Lung (tissue), 12 donors: Measurements from ENCODE around the gene ADAP1. TPM values are rescaled to one million over a fixed set of nuclear protein-coding genes. Genes with fewer than 3 reads are reported as not detected.

Experiments
- ATAC-seq: fragments of 200-7000 bp; cut with Tn5 transposase; one replicate; pipeline ENCODE4 v1.9.1; 2020; ENCODE audit warnings: moderate number of reproducible peaks; ENCODE audit not compliant: insufficient read depth, low FRiP score
- DNase-seq, 3 donors: peaks; one replicate each; pipeline ENCODE4 v3.0.0-alpha.2; 2013 to 2017
- H3K27ac ChIP-seq, 2 donors: one replicate each; pipeline ENCODE4 v1.5.1; 2013; ENCODE audit warnings: mild to moderate bottlenecking in 2 of 2, moderate library complexity in 2 of 2, control low read depth in 1 of 2, inconsistent platforms in 1 of 2, low read depth in 1 of 2, low read length in 1 of 2
- H3K27me3 ChIP-seq, 3 donors: one replicate each; pipeline ENCODE4 v1.5.1; 2013; ENCODE audit warnings: low read length in 2 of 3; ENCODE audit not compliant: control insufficient read depth in 3 of 3, insufficient read depth in 3 of 3
- H3K36me3 ChIP-seq, 4 donors: one replicate each; pipeline ENCODE4 v1.5.1; 2013; ENCODE audit warnings: low read length in 4 of 4, mild to moderate bottlenecking in 1 of 4, moderate library complexity in 1 of 4; ENCODE audit not compliant: control insufficient read depth in 4 of 4, insufficient read depth in 4 of 4
- H3K4me1 ChIP-seq, 5 donors: one replicate each; pipeline ENCODE4 v1.5.1; 2013; ENCODE audit warnings: low read length in 5 of 5, mild to moderate bottlenecking in 2 of 5, moderate library complexity in 1 of 5; ENCODE audit not compliant: control insufficient read depth in 5 of 5, insufficient read depth in 5 of 5
- H3K4me3 ChIP-seq: one replicate; pipeline ENCODE4 v1.5.1; 2013; ENCODE audit warnings: mild to moderate bottlenecking, control low read depth, moderate library complexity
- H3K9ac ChIP-seq, 2 donors: one replicate each; pipeline ENCODE4 v1.5.1; 2013; ENCODE audit warnings: low read length in 2 of 2, control low read depth in 1 of 2; ENCODE audit not compliant: insufficient read depth in 1 of 2
- H3K9me3 ChIP-seq, 4 donors: one replicate each; pipeline ENCODE4 v1.5.1; 2013; ENCODE audit warnings: low read length in 3 of 4, mild to moderate bottlenecking in 1 of 4, moderate library complexity in 1 of 4; ENCODE audit not compliant: control insufficient read depth in 4 of 4, insufficient read depth in 3 of 4
- CTCF ChIP-seq: IDR thresholded peaks from 2 replicates; pipeline ENCODE4 v1.5.1; 2012; ENCODE audit warnings: mild to moderate bottlenecking; ENCODE audit errors: control extremely low read depth, extremely low read depth
- WGBS, 2 donors: extraction: QIAGEN DNeasy Blood & Tissue Kit; methylation state at CpG; one replicate each; pipeline ENCODE4 v1.1.7; 2013; 5-methylcytosine and 5-hydroxymethylcytosine counted together
- polyA plus RNA-seq, 2 donors: library from polyadenylated mRNA; stranded (reverse); fragments of 200-250 nt; gene quantifications; one replicate each; pipeline ENCODE4 v1.2.1, GENCODE V29; 2013
- total RNA-seq, 2 donors: library from RNA; depleted of rRNA in 1 of 2; stranded (reverse); fragments of >200 nt in 1 of 2; gene quantifications; one replicate each; pipeline ENCODE4 v1.2.1, GENCODE V29; 2014 to 2021
- donor health status: control.
- donor health status: control.
- donor health status: Bipolar disorder and iron deficiency.
- donor health status: healthy.
- donor health status: DM: yes; HTN: yes; CAD: no.

Gene ADAP1
- total and polyA plus RNA-seq, 4 donors, result 11.5 to 39.0 (median 32.6) TPM

- WGBS, 2 donors, result 14% methylated on average over 47 of the region's 47 CpGs
- H3K36me3 ChIP-seq, result peaks cover 0 to 9% (median 6%) of the 10 kb centered on the region in 4 donors
- H3K9ac ChIP-seq, result peak overlapping the region; percentile 55 to 67
- DNase-seq (peak in 2 of 3 donors; percentile 18 to 32), ATAC-seq (no peak)
- no peak for TF ChIP-seq CTCF
- H3K9me3 ChIP-seq, result no peaks in the 10 kb centered on the region
- H3K4me3 ChIP-seq, result peak overlapping the region; percentile 92
- H3K27me3 ChIP-seq, result no peaks in the 10 kb centered on the region
- H3K4me1 ChIP-seq, result peaks cover 5 to 14% (median 11%) of the 10 kb centered on the region in 5 donors
- H3K27ac ChIP-seq, result peak overlapping the region; percentile 4 to 87
Measured at GRCh38 chr7:877312-878232, 76.9 kb downstream of the ADAP1 start.

- H3K27ac ChIP-seq, result peak overlapping the region; percentile 87 to 95
- H3K9ac ChIP-seq, result peak overlapping the region; percentile 55
- no peaks in the 10 kb centered on the region for H3K9me3 ChIP-seq
- H3K27me3 ChIP-seq, result no peaks in the 10 kb centered on the region
- H3K4me1 ChIP-seq, result peaks cover 4 to 14% (median 11%) of the 10 kb centered on the region in 5 donors
- 1 to 2% methylated on average over 15 to 26 of the region's 26 CpGs for WGBS, 2 donors
- TF ChIP-seq CTCF, result no peak
- H3K36me3 ChIP-seq, result peaks cover 0 to 15% (median 12%) of the 10 kb centered on the region in 4 donors
- DNase-seq, result no peak
- peak overlapping the region; percentile 92 for H3K4me3 ChIP-seq
- no peak for ATAC-seq
Measured at GRCh38 chr7:876972-877311, 77.5 kb downstream of the ADAP1 start.

- Histone ChIP-seq H3K4me1 (peaks cover 4 to 14% (median 11%) of the 10 kb centered on the region in 5 donors), H3K27ac (peak within 1 kb of the TSS; percentile 87 to 95), H3K27me3 (no peaks in the 10 kb centered on the region), H3K9ac (peak within 1 kb of the TSS; percentile 55), H3K4me3 (peak within 1 kb of the TSS; percentile 92), H3K36me3 (peaks cover 0 to 13% (median 11%) of the 10 kb centered on the region in 4 donors), H3K9me3 (no peaks in the 10 kb centered on the region)
- ATAC-seq, result peak; percentile 86
- peak; percentile 93 to 98 (median 97) for DNase-seq
- WGBS, 2 donors, result 0 to 1% methylated on average over 94 to 129 of the region's 129 CpGs
- TF ChIP-seq CTCF, result no peak
Measured at GRCh38 chr7:876077-876971, 78.2 kb downstream of the ADAP1 start, which contains the start of gene GET4. Gene GET4, plus strand, starts transcription at chr7:876554. Its CDS starts 92 bp downstream, at chr7:876646.
